ENCODE results near the gene PLEKHG1.

- TF ChIP-seq CTCF (IDR thresholded peaks at IDR 0.05) (no peak), POLR2A (IDR thresholded peaks at IDR 0.05) (no peak)
These were observed 33.2 kb downstream of the PLEKHG1 start for GRCh38 chr6:150632785-150633485.

Data from thyroid gland (tissue), 4 donors.